Right atrium auricular region (tissue), 2 donors: ENCODE measurements around the gene TLE6. TPM values are rescaled to one million over a fixed set of nuclear protein-coding genes. Genes with fewer than 3 reads are reported as not detected.
"Not testable (repeated sequence)": the region's sequence is repeated elsewhere in the genome, so short reads cannot be mapped to it uniquely, and the experiment has no call there.

Experiments used
- DNase-seq: peaks from one replicate; pipeline ENCODE4 v3.0.0-alpha.2; 2019; ENCODE audit warnings: low spot score
- H3K27ac ChIP-seq, 2 donors: fragments of 200-600 bp; sonication (generic); 1 replicate in 1 of 2; 2 replicates in 1 of 2; pipeline ENCODE4 v1.5.1; 2016 to 2019
- H3K27me3 ChIP-seq, 2 donors: fragments of 200-600 bp; sonication (generic); one replicate each; pipeline versions ENCODE4 v1.5.1 to v1.6.0; 2017 to 2019
- H3K36me3 ChIP-seq: fragments of 200-600 bp; sonication (generic); one replicate; pipeline ENCODE4 v1.5.1; 2016
- H3K4me1 ChIP-seq, 2 donors: fragments of 200-600 bp; sonication (generic); one replicate each; pipeline versions ENCODE4 v1.5.1 to v1.6.0; 2017 to 2019
- H3K4me3 ChIP-seq, 2 donors: fragments of 200-600 bp; sonication (generic); 1 replicate in 1 of 2; 2 replicates in 1 of 2; pipeline ENCODE4 v1.5.1; 2017 to 2019; ENCODE audit warnings: mild to moderate bottlenecking in 1 of 2, moderate library complexity in 1 of 2
- H3K9me3 ChIP-seq, 2 donors: fragments of 200-600 bp; sonication (generic); one replicate each; pipeline ENCODE4 v1.5.1; 2019
- CTCF ChIP-seq, 2 donors: fragments of 200-600 bp; sonication (generic); IDR thresholded peaks; one replicate each; pipeline ENCODE4 v1.5.1; 2019; ENCODE audit warnings: antibody characterized with exemption in 2 of 2
- total RNA-seq, 2 donors: library from RNA; depleted of rRNA; stranded (reverse); fragments of >200 nt; gene quantifications; one replicate each; pipeline ENCODE4 v1.1.0, GENCODE V29; 2016

TLE6 gene
- total RNA-seq, 2 donors from 2014 or later = 2.1 to 5.2 TPM

- H3K9me3 ChIP-seq = no peaks in the 10 kb centered on the region
- no peak for TF ChIP-seq CTCF (IDR thresholded peaks at IDR 0.05)
- H3K27ac ChIP-seq = no peak overlapping the region
- no peaks in the 10 kb centered on the region for H3K27me3 ChIP-seq
- H3K36me3 ChIP-seq = no peaks in the 10 kb centered on the region
- H3K4me3 ChIP-seq = no peak overlapping the region
- H3K4me1 ChIP-seq = no peaks in the 10 kb centered on the region
- DNase-seq = no peak
These were observed 20.2 kb upstream of the TLE6 start for GRCh38 chr19:2957160-2957559.

GRCh38 chr19:2960120-2960519 is 17.2 kb upstream of the TLE6 start:
- Histone ChIP-seq H3K4me1 (no peaks in the 10 kb centered on the region), H3K4me3 (no peak overlapping the region), H3K9me3 (no peaks in the 10 kb centered on the region), H3K27me3 (no peaks in the 10 kb centered on the region), H3K36me3 (no peaks in the 10 kb centered on the region), H3K27ac (no peak overlapping the region)
- no peak for TF ChIP-seq CTCF (IDR thresholded peaks at IDR 0.05)
- no peak for DNase-seq

GRCh38 chr19:2962018-2962670 is 15.2 kb upstream of the TLE6 start:
- peak; percentile 69 to 74 for TF ChIP-seq CTCF (IDR thresholded peaks at IDR 0.05)
- Histone ChIP-seq H3K4me1 (no peaks in the 10 kb centered on the region), H3K27me3 (no peaks in the 10 kb centered on the region), H3K9me3 (no peaks in the 10 kb centered on the region), H3K36me3 (no peaks in the 10 kb centered on the region), H3K27ac (no peak overlapping the region), H3K4me3 (peak overlapping the region in 1 of 2 donors; percentile 9)
- DNase-seq = peak; percentile 70

GRCh38 chr19:2963122-2963521 is 14.2 kb upstream of the TLE6 start:
- Histone ChIP-seq H3K4me1 (peaks cover 0 to 3% of the 10 kb centered on the region in 2 donors), H3K36me3 (no peaks in the 10 kb centered on the region), H3K27me3 (no peaks in the 10 kb centered on the region), H3K4me3 (no peak overlapping the region), H3K27ac (no peak overlapping the region), H3K9me3 (no peaks in the 10 kb centered on the region)
- no peak for DNase-seq
- TF ChIP-seq CTCF (IDR thresholded peaks at IDR 0.05) = no peak

GRCh38 chr19:2963631-2964030 is 13.7 kb upstream of the TLE6 start:
- H3K9me3 ChIP-seq, H3K4me3 ChIP-seq, H3K27me3 ChIP-seq, H3K4me1 ChIP-seq, H3K27ac ChIP-seq, DNase-seq, H3K36me3 ChIP-seq: not testable (repeated sequence)

GRCh38 chr19:2964874-2965273 is 12.5 kb upstream of the TLE6 start:
- no peak for DNase-seq
- H3K27me3 ChIP-seq = no peaks in the 10 kb centered on the region
- no peak for TF ChIP-seq CTCF (IDR thresholded peaks at IDR 0.05)
- no peak overlapping the region for H3K4me3 ChIP-seq
- H3K4me1 ChIP-seq = peaks cover 0 to 18% of the 10 kb centered on the region in 2 donors
- no peaks in the 10 kb centered on the region for H3K9me3 ChIP-seq
- H3K27ac ChIP-seq = no peak overlapping the region
- H3K36me3 ChIP-seq = no peaks in the 10 kb centered on the region
